ENCODE measurements around the gene CFAP20DC.

CFAP20DC gene

DNA sequence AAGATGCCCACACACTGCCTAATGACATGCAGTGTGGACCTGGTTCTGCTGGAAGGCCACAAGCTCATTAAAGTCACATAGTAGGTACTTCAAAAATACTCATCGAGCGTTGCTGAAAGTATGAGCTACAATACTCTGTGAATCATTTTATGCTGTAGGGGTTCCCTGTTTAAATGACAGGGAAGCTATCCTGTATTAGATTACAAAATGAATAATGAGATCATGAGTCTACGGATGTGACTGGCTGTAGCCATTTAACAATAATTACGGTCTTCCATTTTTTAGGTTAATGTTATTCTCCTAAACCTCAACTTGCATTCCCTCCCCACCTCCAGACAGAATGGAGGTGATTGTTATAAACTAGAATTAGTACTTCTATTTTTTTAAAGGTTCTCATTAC is 255.1 kb downstream of the CFAP20DC start:
- DNase-seq, result no peak

DNA sequence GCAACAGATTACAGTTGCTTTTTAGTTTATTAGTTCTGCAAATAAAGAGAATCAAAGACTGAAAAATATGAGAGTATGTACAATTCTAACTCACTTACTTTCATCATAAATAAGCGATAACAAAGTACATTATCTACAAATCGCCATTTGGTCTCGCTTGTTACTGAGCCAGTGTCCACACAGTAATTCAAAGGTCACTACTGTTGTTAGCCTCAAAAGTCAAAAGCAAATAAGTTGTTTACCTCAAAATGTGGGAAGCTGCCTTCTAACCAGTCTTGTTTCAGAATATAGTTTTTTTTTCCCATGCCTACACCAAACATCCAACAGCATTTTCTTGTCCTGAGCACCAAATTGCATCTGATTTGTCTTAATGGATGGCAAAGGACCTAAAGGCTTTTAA is 255.9 kb downstream of the CFAP20DC start:
- no peak for DNase-seq

DNA sequence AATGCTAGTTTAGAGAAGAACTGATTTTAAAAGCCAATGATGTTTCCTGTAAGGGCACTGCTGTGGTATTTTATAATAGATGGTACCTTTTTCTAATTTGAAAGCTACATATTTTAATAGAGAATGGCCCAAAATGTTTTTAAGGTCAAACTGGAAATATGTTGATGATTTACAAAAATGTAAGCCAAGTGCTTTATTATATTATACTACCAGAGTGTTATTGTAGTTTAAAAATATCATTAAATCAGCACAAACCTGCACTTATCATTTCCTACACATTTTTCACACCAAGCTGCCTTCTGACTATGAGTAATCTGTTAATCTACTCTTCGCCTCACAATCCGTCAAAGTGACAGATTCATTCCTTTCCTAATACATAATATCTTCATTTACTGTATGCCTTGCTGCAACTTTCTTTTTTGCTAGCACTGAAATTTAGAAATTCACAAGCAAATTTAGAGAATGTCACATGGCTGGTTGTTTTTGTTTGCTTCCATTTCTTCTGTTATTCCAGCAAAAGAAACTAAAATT is 256.8 kb downstream of the CFAP20DC start:
- DNase-seq, result no peak

DNA sequence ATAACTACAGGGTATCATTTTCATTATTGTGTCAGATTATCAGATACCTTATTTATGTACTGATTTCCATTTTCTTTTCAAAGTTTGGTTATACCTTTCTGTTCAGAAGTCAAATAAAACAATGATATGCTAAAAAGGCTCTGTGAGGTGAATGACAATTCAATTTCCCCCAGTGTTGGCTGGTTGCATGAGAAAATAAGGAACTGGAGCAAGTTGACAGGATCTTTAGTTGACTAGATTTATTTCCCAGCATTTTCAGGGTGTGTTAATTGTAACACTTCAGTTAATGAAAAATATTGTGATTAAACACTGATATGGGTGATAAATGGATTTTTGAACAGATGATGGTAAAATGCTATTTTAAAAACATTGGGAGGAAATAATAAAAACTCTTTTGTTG is 260.4 kb downstream of the CFAP20DC start:
- DNase-seq, result no peak

DNA sequence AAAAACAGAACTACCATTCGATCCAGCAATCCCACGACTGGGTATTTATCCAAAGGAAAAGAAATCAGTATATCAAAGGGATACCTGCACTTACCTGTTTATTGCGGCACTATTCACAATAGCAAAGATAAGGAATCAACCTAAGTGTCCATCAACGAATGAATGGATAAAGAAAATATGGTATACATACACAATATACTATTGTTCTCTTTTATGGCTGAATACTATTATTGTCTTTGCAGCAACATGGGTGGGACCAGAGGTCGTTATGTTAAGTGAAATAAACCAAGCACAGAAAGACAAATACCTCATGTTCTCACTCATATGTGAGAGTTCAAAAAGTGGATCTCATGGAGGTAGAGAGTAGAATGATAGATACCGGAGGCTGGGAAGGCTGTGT is 264.9 kb downstream of the CFAP20DC start:
- DNase-seq, result no peak

DNA sequence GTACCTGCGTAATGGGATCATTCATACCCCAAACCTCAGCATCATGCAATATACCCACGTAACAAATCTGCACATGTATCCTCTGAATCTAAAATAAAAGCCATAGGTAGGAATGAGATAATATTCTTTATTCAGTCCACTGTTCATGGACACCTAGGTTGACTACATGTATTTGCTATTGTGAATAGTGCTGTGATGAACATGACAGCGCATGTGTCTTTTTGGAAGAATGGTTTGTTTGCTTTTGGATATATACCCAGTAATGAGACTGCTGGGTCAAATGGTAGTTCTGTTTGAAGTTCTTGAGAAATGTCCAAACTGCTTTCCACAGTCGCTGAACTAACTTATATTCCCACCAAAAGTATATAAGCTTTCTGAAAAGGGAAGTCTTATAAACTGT is 265.4 kb downstream of the CFAP20DC start:
- no peak for DNase-seq

DNA sequence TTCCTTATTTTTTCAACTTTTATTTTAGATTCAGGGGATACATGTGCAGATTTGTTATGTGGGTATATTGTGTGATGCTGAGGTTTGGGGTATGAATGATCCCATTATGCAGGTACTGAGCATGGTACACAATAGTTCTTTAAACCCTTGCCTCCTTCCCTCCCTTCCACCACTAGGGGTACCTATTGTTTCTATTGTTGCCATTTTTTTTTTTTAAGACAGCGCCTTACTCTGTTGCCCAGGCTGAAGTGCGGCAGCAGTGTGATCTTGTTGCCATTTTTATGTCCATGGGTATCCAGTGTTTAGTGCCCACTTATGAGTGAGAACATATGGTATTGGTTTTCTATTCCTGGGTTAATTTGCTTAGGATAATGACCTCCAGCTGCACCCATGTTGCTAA is 266.0 kb downstream of the CFAP20DC start:
- DNase-seq, result no peak

DNA sequence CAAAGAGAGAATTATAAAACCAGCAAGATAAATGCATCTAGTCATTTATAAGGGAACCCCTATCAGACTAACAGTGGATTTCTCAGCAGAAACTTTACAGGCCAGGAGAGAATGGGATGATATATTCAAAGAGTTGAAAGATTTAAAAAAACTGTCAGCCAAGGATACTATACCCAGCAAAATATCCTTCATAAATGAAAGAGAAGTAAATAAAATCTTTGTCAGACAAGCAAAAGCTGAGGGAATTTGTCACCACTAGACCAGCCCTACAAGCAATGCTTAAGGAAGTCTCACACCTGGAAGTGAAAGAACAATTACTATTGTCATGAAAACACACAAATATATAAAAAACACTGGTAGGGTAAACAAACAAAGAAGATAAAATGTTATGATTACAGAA is 269.9 kb downstream of the CFAP20DC start:
- no peak for DNase-seq

DNA sequence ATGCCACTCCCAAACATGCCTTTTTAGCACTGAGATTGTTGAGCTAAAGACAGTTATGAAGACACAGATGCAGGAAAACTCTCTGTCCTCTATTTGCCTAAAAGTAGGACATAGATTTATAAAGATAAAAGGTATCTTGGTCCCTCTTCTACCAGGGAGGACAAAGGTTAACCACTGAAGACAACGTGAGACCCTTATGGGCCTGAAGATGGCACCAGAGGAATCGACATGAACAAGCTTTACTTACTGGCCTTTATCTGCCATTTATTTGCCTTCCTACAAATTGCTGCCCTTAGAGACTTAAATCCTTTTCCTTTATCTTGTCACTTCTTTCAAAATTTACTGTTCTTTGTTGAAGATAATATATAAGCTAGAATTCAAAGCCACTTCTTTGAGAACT is 273.6 kb downstream of the CFAP20DC start:
- no peak for DNase-seq

DNA sequence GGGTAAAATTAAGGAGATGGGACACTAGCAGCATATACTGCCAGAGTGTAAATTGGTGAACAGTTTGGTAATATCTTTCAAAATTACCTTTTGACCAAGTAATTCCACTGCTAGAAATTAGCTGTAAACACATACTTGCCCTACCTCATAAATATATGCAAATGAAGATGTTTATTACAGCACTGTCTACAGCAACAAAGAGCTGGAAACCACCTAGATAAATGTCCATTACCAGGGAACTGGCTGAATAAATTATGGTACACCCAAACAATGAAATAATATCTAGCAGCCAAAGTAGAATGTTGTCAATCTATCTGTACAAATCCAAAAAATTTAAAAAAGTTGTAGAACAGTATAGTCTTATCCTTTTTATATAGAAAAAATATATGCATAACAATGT is 277.4 kb downstream of the CFAP20DC start:
- no peak for DNase-seq

DNA sequence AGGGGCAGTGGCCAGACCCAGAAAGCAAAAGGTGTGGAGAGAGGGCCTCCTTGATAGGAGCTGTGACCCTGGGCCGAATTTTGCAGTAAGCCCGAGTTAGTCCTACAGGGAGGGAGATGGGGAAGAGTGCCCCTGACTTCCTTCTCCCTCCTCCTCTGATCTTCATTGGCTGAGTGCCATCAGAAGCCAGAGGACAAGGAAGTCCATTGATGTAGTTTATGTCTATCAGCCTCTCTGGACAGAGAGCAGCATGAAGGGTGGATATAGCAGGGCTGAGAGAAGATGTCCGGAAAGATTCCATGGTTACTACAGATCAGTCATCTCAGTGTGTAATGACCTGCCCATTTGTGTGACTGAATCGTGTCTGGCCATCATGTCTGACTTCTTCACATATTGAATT is 280.8 kb downstream of the CFAP20DC start:
- DNase-seq, result no peak

DNA sequence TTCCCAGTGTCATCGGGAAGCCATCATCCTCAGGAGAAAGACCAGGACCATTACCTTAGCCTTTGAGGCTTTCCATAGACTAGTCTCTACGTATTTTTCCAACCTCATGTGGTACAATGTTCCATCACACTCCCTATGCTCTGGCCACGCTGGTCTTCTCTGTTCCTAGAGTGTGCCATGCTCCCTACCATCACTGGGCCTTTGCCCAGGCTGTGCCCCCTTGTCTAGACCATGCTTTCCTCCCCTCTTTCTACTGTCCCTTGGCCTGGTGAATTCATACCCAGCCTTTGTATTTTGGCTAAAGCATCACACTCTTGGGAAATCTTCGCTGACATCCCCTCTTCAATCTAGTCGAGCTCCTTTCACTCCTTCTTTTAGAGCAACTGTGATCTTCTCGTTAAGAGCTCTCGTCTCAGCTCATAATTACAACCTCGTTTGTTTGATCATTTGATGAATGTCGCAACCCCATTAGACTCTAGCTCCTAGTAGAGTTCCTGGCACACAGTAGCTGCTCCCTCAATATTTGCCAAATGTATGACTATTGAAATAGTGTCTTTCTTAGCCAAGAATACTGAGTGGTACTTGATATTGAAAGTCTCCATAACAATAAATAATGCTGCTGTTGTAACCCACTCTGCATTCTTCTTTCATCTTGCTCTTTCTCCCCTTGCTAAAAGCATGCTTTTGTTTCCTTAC is 283.1 kb downstream of the CFAP20DC start:
- no peak for DNase-seq

DNA sequence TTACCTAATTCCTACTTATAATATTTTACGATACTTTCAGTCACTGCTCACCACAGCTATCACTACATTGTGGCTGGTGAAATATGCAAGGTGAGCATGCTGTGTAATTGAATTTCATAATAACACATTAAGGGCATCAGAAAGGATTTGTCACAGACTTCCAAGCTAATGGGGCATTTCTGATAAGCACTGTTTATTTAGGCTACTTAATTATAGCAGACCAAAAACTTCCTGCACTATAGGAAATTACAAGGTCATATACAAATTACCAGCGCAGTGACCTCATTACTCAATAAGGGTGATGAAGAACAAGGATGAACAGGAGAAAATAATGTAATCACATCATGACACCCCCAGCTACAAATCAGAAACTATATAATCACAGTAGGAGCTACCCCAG is 294.7 kb downstream of the CFAP20DC start:
- DNase-seq, result no peak

DNA sequence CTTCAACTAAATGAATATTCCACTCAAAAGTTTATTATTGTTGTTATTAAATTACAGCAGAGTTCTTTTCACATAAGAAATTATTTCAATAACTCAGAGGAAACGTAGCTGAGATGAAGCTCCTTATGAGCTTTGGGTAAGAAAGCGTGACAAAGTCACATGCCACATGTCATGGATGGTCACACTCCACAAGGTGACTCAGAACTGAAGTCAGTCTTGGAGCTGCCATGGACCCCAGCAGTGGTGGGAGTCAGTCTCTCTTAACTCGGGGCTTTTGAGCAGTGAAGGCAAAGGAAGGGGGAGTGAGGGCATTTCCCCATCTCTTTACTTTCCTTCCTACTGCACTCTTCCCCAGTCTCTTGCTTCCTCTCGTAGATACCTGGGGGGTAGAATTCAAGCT is 295.8 kb downstream of the CFAP20DC start:
- DNase-seq, result no peak

DNA sequence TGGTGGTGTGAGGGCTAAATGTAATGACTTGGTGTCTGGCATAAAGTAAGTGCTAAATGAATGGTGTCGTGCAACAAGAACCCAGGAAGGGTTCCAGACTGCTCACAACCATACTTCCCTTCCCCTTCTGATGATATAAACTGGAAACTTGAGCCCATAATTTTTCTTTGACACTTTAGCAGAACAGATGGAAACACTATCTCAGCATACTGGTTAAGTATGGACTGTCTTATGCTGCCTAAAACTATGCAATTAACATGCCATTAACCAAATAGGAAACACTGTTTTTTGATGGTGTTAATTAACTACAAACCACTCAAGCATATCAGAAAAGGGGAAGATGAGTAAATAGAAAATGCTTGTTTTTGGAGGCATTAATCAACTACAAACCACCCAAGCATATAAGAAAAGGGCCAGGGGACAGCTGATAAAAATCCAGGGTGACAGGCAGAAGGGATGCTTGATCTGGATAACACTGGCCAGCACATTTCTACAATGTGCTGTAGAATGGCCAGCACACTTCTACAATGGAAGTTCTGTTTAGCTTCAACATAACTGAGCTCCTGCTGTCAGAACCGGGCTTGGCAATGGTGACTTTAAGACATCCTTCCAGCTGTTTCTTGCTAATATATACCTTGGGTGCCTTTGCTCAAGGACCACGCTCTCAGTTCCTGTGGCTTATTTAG is 297.8 kb downstream of the CFAP20DC start:
- no peak for DNase-seq

DNA sequence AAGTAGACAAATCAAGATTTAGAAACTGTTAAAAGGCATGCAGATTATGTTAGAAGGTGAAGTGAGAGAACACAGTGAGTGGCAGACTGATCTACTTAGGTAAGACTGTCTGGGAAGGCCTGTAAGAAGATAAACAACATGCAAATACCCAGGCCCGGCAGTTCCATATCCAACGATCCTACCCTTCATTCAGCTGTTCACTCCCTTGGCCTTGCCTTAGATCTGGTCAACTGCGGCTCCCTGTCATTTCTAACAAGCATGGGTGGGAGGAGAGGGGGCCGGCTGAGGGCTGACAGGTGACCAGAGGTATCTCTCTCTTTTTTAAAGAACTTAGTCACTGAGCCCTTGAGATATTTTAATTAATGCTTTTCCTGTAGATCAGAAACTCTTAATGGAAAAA is 298.6 kb downstream of the CFAP20DC start:
- no peak for DNase-seq

DNA sequence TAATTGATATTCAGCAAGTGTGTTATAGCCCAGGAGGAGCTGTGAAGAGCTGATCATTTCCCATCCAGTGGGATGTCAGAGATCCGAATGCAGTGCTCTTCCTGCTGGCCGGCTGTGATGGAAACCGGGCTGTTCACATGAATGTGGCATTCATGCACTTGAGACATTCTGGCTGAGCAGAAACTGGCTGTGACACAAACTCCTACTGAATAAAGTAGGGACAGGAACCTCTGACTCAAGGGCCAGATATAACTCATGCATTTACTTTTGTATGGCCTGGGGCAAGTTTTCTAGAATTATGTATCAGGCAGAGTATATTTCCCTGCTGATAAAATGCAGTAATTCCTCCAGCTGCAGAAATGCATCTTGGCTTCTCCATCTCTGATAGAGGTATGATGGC is 299.9 kb downstream of the CFAP20DC start:
- no peak for DNase-seq

DNA sequence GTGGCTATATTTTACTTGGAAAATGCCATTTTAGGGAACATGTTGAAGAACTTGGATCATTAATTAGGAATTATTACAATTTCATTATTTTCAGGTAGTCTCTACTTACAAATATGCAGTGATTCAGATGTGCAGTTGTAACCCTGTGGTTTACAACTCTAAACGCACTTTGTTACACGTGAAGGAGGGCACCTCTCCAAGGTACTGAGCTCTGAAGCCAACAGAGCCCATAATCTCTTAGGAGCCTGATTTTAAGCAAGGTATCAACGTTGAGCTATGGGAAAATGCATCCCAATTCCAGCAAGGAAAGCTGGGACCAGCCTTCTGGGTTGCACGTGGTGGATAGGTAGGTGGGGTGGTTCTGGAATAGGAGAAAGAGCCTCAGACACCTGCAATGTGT is 301.8 kb downstream of the CFAP20DC start:
- DNase-seq, result no peak

DNA sequence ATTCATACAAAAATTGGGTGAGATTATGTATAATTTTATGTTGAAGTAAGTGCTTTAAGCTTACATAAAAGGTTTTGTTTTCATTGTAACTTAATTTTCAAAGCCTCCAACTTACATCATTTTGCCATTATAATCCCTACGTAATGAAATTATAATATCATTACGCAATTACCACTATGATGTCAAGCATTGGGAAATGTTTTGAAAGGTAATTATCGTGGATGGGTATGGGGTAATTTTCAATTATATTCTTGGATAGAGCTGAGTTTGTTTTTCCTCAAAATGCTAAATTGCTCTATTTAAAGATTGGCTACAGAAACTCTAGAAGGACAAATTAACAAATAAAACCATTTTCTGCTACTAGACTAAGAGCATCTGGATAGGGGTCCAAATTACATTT is 303.1 kb downstream of the CFAP20DC start:
- no peak for DNase-seq

DNA sequence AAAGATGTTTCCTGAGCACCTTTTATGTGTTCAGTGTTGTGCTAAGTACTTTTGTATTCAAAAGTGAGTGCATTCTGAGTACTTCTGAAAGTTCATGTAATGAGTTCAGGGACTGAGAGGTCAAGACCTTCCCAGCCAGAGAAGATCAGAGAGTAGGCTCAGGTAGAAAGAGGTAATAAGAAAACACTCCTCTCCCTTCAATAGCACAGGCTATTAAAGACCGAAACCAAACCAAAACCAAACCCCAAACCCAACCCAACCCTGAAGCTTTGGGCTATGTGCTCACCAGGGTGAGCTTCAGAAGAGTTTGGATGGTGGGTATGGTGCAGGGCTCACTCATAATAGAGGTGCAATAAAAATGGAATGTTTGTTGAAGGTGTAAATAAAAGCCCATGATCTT is 306.5 kb downstream of the CFAP20DC start:
- DNase-seq, result no peak

DNA sequence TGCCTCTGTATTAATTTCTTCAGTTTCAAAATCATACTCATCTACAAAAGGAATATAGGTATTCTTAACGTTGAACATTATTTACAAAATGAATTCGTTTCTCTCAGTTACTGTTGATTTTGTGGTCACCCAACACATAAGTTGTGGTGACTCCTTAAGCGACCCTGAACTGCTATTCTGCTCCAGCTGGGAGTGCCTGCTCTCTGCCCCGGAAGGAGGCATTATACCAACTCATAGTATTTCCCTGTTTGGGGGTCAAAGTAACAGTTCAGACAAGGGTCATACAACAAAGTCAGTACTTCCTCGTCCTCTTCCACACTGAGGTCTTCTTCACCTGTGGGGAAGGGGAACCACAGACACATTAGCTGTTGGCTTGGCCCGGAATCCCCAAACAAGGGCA is 307.6 kb downstream of the CFAP20DC start:
- DNase-seq, result no peak

DNA sequence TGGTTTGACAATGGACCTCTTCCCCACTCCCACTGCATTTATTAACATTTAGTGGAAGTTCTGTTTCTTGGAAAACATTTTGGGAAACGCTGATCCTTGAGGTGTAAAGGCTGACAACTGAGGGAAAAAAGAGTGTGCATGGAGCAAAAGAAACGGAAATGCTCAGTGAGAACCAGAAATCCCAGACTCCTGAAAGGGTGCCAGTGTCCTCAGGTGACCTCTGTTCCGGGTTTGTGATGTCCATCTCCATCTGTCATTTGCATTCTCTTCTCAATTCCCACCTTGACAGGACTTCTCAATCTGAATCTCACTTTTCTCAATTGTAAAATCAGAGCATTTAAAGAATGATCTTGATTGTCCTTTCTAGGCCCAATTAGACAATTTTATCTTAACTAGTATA is 312.2 kb downstream of the CFAP20DC start:
- DNase-seq, result no peak

DNA sequence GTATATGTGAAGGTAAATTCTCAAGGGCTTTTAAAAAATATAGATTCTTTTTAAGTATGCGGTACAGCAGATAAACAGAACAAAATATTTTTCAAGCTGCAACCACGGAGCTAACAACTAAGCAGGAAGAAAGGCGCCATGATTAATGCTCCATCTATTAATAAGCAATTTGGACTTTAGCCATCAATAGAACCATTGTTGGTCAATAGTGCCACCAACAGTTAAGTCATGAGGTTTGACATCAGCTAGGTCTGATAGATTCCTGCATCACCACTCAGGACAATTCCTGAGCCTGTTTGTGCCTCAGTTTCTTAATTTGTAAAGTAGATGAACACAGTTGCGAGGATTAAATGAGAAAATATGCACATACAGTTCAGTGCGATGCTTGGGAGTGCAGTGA is 318.2 kb downstream of the CFAP20DC start:
- no peak for DNase-seq

DNA sequence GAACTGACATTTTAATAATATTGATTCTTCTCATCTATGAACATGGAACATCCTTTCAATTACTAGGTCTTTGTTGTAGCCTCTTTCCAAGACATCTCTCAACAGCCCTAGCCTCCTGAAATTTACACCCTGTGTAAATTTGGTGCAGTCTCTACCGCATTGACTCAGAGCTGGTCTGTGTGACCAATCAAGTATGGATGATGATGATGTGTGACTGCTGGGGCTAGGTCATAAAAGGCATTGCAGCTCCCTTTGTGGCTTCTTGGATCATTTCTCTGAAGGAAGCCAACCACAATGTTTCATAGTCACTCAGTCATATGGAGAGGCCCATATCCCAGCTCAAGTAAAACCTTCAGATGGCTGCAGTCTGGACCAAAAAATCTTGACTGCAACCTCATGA is 321.1 kb downstream of the CFAP20DC start:
- DNase-seq, result no peak

DNA sequence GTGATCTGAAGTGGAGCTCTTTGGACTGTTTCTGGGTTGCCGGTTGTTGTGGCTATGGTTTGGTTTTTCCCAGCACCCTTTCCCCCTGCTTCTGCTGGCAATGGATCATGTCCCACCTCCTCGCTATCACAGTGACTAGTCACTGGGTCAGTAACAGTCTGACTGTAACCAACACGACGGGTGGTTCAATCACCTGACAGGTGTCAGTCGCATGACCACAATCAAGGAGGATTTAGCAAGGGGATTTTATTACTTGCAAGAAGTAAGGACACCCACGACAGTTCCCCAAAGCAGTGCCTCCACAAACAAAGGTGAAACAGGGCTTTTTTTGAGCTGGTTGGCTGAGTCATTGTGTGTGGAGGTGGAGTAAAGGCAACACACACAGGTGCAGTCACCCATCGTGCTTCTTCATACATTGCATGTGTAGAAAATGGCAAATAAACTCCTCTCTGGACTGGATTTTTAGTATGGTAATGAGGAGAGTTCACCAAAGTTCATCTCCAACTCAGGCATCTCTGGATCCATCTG is 324.4 kb downstream of the CFAP20DC start:
- no peak for DNase-seq
